Measurements from ENCODE around the gene SPATA2L. TPM values are rescaled to one million over a fixed set of nuclear protein-coding genes. Genes with fewer than 3 reads are reported as not detected.

The SPATA2L gene
- total and polyA plus RNA-seq, 2 of the 13 experiments (the other 11 are each of a cell fraction or from before 2014, with no cell fraction given) = 9.1 to 20.7 TPM

DNA sequence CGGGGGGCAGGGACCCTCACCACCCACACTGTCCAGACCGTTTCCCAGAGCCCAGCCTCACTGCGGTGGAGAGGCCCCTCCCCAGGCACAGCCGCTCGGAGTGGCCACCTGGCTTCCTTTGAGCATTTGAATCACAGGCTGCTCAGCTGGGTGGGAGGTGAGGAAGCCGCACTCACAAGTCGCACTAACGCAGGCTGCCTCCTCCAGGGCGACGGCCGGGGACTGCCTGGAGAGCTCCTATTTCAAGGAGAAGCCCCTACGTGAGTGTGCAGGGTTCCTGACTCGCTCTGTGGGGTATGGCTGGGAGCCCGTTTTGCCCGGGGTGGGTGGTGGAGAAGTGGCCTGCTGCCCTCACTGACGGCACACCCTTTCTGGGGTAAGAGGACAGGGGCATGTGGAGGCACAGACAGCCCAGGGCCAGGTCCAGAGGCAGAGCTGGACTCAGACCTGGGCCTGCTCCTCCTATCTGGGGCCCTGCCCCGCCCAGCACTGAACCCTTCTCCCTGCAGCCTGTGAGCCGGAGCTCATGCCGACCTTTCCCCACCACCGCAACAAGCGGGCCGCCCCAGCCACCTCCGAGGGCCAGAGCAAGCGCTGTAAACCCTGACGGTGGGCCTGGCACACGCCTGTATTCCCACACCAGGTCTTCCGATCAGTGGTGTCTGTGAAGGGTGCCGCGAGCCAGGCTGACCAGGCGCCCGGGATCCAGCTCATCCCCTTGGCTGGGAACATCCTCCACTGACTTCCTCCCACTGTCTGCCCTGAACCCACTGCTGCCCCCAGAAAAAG is 6.2 kb downstream of the SPATA2L start (continued):
- TF ChIP-seq, protein P1, sequence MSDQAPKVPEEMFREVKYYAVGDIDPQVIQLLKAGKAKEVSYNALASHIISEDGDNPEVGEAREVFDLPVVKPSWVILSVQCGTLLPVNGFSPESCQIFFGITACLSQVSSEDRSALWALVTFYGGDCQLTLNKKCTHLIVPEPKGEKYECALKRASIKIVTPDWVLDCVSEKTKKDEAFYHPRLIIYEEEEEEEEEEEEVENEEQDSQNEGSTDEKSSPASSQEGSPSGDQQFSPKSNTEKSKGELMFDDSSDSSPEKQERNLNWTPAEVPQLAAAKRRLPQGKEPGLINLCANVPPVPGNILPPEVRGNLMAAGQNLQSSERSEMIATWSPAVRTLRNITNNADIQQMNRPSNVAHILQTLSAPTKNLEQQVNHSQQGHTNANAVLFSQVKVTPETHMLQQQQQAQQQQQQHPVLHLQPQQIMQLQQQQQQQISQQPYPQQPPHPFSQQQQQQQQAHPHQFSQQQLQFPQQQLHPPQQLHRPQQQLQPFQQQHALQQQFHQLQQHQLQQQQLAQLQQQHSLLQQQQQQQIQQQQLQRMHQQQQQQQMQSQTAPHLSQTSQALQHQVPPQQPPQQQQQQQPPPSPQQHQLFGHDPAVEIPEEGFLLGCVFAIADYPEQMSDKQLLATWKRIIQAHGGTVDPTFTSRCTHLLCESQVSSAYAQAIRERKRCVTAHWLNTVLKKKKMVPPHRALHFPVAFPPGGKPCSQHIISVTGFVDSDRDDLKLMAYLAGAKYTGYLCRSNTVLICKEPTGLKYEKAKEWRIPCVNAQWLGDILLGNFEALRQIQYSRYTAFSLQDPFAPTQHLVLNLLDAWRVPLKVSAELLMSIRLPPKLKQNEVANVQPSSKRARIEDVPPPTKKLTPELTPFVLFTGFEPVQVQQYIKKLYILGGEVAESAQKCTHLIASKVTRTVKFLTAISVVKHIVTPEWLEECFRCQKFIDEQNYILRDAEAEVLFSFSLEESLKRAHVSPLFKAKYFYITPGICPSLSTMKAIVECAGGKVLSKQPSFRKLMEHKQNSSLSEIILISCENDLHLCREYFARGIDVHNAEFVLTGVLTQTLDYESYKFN (CRISPR knock-in tag; conservative IDR thresholded peaks at IDR 0.05) = peak; percentile 60
- peak; percentile 99 for TF ChIP-seq AGO2 (optimal IDR thresholded peaks at IDR 0.05; ENCODE audit: low read depth, low read length)
- peak; percentile 19 for TF ChIP-seq SKI (IDR thresholded peaks at IDR 0.05; ENCODE audit: partially characterized antibody)
- peak; percentile 22 for TF ChIP-seq KAT8 (CRISPR knock-in tag; IDR thresholded peaks at IDR 0.05)
- TF ChIP-seq ZHX1 (CRISPR knock-in tag; IDR thresholded peaks at IDR 0.05; ENCODE audit: low read depth) = 0 out of 2 replicates have a peak, but pooled peaks have one; percentile 44
- TF ChIP-seq SETDB1 (CRISPR knock-in tag; IDR thresholded peaks at IDR 0.05; ENCODE audit: borderline replicate concordance) = no peak
- TF ChIP-seq TBX2 (CRISPR knock-in tag; IDR thresholded peaks at IDR 0.05; ENCODE audit: borderline replicate concordance) = peak; percentile 43; the same call in 1 of the 2 replicates
- peak; percentile 75; the same call in 1 of the 2 replicates for TF ChIP-seq MAX (IDR thresholded peaks at IDR 0.05)
- TF ChIP-seq ESRRA (CRISPR knock-in tag; IDR thresholded peaks at IDR 0.05; ENCODE audit: low read depth) = peak; percentile 36; the same call in 1 of the 2 replicates
- TF ChIP-seq, protein P2, sequence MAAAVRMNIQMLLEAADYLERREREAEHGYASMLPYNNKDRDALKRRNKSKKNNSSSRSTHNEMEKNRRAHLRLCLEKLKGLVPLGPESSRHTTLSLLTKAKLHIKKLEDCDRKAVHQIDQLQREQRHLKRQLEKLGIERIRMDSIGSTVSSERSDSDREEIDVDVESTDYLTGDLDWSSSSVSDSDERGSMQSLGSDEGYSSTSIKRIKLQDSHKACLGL (CRISPR knock-in tag; IDR thresholded peaks at IDR 0.05) = no peak
- TF ChIP-seq KLF15 (CRISPR knock-in tag; IDR thresholded peaks at IDR 0.05; ENCODE audit: borderline replicate concordance) = no peak; the same call in 1 of the 2 replicates
- TF ChIP-seq ISL2 (CRISPR knock-in tag; IDR thresholded peaks at IDR 0.05) = peak; percentile 5; the same call in 1 of the 2 replicates
- no peak for TF ChIP-seq MAZ (IDR thresholded peaks at IDR 0.05; ENCODE audit: borderline replicate concordance, low read depth, low read length)
- TF ChIP-seq MAZ (CRISPR knock-in tag; IDR thresholded peaks at IDR 0.05; ENCODE audit: low read depth) = 0 out of 2 replicates have a peak, but pooled peaks have one; percentile 54
- 0 out of 2 replicates have a peak, but pooled peaks have one; percentile 73 for TF ChIP-seq ZNF724P (CRISPR knock-in tag; IDR thresholded peaks at IDR 0.05; ENCODE audit: borderline replicate concordance)
- TF ChIP-seq ZNF101 (CRISPR knock-in tag; IDR thresholded peaks at IDR 0.05; ENCODE audit: borderline replicate concordance, low read depth) = no peak
- TF ChIP-seq SOX13 (IDR thresholded peaks at IDR 0.05) = no peak
- peak in 1 of 2 experiments; percentile 21; a peak in 1 of 4 replicates for TF ChIP-seq SOX13 (CRISPR knock-in tag; conservative IDR thresholded peaks at IDR 0.05 in 1 of 2, IDR thresholded peaks at IDR 0.05 in 1 of 2)
